UCSD-AML1 (cell line): ENCODE measurements around the gene MMRN2.

Experiments used
- DNase-seq: peaks from one replicate; lab custom pipeline; 2025; ENCODE audit not compliant: unreplicated experiment; lab: John Stamatoyannopoulos, UW

MMRN2 gene

GRCh38 chr10:86970162-86970981 lies 13.0 kb upstream of the MMRN2 start:
- DNase-seq, result no peak

DNA sequence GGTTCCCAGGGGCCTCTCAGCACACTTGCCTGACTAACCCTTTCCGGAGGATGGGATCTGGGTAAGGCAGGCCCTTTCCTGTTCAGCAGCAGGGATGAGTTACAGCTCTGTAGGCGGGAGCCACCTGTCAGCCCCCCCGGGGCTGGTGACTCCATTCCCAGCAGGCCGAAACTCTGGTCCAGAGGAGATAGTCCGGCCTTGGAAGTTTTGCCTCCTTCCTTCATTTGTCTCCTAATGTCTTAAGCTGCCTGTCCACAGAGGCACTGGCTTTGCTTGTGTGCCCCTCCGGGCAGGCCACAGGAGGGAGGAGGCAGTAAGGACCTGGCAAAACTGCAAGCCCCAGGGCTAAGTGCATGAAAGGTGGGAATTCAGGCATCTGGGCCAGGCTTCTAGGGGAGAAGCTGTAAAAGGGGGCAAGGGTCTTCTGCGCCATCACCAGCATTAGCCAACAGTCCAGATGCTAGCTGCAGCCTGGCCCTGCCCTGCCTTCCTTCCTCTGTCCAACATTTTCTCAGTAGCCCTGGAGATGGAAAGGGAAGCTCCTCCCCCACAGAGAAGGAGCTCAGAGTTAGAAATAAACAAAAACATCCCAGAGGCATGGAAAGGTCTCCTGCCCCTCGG lies 12.1 kb upstream of the MMRN2 start:
- no peak for DNase-seq

GRCh38 chr10:86968994-86969355 lies 11.6 kb upstream of the MMRN2 start:
- no peak for DNase-seq

DNA sequence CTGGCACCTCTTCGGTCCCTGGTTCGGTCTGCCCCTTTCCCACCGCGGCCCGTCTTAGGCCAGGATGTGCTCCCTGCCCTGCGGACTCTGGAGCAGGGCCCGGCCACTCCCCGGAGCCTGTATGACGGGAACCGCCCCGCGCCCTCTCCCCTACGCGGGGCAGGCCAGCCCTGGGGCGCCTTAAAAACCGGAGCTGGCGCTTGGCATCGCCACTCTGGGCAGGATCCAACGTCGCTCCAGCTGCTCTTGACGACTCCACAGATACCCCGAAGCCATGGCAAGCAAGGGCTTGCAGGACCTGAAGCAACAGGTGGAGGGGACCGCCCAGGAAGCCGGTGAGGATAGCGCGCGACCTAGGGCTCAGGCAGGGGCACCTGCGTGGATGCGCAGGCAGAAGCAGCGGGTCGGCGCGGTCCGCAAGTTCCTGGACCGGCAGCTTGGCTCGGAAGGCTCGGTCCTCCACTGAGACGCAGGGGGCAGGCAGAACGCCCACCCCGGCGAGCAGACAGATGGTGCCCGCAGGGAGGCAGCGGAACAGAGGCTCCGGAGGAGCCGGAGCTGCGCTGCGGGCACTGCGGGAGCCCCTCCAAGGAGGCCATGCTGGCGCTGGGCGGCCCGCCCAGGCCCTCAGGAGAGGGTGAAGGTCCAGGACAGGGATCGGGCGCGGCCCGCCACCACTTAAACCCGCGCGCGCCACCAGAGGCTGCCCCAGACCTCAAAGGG lies 11.0 kb upstream of the MMRN2 start, which contains the start of gene ADIRF:
TSS of gene ADIRF (plus strand) at position 212 of the 723 bp plus-strand sequence. CDS start at position 275, 63 bp downstream.
- no peak for DNase-seq

- no peak for DNase-seq
These were observed 10.1 kb upstream of the MMRN2 start for GRCh38 chr10:86967481-86967941.

DNA sequence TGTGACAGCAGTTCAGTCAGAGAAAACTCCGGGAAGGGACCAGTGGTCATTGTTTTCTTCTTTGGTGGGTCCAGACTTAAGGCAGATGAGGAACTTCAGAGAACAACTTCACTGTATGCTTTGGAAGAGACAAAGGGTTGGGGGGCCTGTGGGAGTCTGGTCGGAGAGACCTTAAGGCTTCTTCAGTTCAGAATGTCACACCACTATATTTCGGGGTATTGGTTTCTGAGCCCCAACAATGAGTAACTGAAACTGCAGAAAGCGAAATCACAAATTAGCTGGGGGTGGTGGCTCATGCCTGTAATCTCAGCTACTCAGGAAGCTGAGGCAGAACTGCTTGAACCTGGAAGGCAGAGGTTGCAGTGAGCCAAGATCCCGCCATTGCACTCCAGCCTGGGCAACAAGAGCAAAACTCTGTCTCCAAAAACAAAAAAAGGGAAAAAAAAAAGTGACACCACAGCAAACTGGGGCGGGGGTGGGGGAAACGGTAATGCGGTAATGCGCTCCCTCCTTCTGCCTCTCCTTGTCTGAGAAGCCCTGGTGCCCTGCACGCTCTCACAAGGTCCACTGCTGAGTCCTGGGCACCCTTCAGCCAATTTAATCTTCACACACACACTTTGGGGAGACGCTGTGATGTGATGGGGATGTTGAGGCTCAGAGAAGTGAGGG lies 8.7 kb upstream of the MMRN2 start:
- DNase-seq, result no peak

DNA sequence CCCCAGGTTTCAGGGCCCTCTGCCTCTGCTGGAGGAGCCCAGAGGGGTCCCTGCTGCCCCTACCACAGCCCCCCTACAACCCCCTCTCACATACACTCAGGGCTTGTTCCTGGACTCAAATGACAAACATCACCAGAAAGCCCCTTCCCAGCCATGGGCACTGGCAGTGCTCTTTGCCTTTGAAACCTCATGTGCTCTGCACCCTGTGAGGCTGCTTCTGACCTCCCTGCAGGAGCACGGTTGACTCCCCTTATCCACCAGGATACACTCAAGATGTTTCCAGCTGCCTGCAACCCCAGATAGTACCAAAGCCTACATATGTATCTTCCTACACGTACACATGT lies 7.4 kb upstream of the MMRN2 start:
- no peak for DNase-seq

DNA sequence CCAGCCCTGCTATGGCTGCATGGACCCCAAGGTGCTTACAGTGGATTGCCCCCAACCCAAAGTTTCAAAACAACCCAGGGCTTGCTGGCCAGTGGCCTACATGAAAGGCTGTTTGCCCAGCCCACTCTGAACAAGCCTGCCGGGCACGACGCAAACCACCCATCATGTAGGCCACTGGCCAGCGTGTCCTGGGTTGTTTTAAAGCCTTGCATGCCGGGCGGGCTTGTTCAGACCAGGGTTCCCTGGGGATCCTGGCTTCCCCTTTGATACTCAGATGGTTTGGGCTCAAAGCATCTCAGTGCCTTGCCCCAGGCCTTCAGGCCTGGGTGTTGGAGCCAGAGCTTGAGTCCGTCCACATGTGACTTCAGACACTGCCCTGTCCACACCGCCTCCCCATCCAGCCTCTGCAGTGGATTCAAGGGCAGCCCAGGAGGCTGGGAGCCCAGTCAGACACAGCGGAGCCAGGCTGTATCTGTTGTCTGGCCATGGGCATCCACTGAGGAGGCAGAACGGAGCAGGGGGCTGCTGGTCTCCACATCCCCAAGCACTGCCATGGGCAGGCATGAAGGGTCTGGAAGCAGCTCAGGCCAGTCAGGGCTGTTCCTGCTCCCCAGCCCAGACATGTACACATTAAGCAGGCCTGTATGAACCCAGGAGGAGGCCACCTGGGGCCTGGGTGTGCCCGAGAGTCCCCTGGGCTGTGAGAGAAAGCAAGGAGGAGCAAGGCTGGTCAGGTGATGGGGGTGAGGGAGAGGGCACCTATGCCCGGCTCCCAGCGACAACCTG lies 6.8 kb upstream of the MMRN2 start:
- DNase-seq, result no peak

GRCh38 chr10:86963341-86963919 lies 6.0 kb upstream of the MMRN2 start:
- DNase-seq, result no peak

GRCh38 chr10:86962981-86963310 lies 5.5 kb upstream of the MMRN2 start:
- DNase-seq, result no peak

DNA sequence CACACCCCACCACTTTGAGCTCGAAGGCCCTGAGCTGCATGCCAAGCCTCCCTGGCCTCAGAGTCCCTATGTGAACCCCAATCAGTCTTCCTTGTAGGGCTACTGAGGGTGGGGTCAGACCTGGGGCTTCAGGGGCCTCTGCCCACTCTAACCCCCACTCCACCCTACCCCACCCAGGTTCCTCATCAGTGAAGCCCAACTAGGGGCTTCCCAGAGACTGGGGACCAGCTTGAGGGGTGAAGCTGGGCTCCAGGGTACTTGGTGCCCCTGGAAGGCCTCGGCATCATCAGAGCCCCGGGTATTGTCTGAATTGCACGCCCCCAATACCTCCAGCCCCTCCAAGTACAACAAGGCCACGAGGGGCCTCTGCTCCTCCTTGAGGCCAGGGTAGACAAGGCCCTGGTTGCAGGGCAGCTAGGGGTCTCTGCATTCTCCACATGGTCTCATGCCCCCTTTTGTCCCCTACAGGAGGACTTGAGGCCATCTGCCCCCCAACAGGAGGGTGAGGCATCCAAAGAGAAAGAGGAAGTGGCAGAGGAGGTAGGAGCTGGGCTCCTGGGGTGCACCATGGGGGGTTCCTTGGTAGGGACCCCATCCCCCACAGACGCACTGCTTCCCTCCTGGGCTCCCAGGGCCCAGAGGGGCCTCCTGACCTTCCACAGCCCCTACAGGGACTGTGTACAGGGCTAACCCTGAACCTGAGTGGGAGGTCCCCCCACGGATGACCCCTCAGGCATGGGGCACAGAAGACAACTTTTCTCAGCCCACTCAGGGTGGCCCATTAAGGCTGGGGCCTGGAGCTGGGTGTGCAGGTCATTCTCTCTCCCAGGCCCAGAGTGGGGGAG lies 4.9 kb upstream of the MMRN2 start:
- DNase-seq, result no peak

GRCh38 chr10:86961481-86962091 lies 4.2 kb upstream of the MMRN2 start:
- DNase-seq, result no peak

- DNase-seq, result no peak
These were observed 3.5 kb upstream of the MMRN2 start for GRCh38 chr10:86960863-86961434.

DNA sequence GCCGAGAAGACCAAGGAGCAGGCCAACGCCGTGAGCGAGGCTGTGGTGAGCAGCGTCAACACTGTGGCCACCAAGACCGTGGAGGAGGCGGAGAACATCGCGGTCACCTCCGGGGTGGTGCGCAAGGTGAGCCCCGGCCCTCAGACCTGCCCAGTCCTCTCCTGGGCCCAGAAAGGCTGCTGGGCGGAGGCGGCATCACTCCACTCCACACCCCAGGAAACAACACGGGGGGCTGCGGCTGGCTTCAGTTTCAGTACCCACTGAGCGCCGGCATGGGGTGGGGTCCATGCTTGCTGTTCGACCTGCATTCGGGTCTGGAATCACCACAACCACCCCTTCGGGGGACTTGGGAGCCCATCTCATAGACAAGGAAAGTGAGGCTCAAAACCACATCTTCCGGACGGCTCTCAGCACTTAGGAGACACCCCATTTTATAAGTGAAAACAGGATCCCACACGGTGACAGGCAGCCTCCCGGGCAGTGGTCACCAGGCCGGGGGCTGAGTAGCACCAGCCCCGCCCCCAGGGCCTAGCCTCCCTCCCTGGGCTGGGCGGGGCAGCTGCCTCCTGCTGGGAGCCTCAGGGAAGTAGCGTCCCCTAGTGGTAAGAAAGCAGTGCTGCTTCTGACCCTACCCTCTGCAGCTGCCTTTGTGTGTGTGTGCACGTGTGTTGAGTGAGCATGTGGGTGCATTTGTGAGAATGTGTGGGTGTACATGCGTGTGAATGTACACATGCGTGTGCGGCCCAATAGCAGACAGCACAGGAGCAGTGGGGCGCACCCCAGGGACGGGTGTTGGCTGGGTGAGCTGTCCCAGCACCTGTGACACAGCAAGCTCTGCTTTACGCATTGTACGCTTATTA lies 2.8 kb upstream of the MMRN2 start:
- DNase-seq, result peak; percentile 78

- no peak for DNase-seq
These were observed 2.3 kb upstream of the MMRN2 start for GRCh38 chr10:86959737-86960002.

DNA sequence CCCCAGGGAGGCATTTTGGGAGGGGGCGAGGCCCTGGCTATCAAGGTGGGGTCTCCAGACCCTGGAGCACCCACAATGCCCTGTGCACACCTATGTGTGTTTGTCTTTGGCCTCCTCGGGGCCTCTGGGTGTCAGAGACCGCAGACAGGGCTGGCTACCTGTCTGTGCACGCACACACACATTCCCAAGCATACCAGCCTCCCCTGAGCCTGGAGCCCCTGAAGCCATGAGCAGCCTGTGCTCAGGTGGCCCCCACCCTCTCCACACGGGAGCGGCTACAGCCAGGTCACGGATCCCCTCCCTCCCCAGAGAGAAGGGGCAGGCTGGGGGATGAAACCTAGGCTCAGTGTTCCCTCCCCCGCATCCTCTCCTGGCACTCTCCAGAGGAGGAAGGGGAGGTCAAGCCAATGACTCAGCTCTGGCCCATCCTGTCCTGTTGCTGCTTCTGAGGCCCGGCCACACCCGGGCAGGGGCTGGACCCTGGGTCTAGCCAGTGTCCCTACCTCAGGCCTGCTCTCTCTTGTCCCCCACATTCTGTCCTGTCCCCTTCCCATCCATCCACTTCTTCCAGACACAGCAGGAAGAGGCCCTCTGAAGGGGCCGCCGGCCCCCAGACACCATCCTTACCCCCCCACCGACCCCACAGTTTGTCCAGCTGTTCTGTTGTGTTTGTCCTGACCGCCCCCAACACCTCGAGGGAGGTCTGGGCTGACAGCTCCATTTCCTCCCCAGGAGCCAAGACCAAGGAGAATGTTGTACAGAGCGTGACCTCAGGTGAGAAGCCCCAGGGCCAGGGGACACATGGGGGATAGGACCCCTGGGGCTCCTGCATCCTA lies 1.7 kb upstream of the MMRN2 start:
- peak; percentile 48 for DNase-seq
